ENCODE data around the gene OR51B2.

The OR51B2 gene

DNA sequence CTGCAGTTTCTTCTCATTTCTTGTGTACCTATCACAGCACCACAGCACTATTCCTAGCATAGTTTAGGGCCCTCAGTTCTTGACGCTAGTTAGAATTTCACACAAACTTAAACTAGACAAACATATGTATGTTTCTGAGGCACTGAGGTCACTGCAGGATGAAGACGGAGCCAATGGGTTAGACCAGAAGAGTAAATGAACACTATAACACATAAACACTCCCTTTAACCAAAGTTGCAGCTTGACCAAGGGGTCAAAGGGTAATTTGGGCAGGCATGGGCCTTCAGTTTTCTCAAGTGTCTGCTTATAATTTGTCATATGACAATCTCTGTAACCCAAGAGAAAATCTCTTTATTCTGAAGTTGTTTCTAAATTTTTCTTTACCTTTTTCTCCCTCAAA lies 41.5 kb downstream of the OR51B2 start:
- DNase-seq (ENCODE audit: low spot score) = no peak

GRCh38 chr11:5281596-5281995 lies 42.5 kb downstream of the OR51B2 start:
- no peak for DNase-seq (ENCODE audit: low spot score)

GRCh38 chr11:5280582-5281102 lies 43.5 kb downstream of the OR51B2 start:
- peak; percentile 14 for DNase-seq (ENCODE audit: low spot score)

DNA sequence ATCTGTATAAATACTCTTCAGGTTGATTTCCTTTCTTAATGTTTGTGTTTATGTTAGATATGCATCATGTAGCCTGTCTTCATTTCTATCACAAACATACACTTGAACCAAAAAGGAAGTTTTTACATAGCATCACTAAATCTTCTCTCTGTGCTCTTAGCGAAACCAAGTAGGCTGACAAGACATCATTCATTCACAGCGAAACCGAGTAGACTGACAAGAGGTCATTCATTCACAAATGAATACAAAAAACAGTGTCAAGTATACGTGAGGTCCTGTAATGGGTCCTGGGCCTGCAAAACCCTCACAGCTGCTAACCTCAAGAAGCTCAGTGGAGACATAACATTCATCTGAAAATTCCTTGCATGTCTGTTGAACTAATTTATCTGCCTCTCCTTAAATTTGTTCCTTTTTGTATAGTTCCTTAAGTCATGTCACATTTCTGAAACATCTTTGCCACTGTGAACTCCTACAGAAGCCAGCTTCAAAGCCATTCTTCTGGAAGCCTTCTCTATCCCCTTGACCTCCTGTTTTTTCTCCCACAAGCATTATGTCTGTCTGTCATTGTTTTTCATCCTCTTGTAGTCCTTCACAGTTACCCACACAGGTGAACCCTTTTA lies 44.5 kb downstream of the OR51B2 start:
- no peak for DNase-seq (ENCODE audit: low spot score)

GRCh38 chr11:5277807-5278382 lies 46.2 kb downstream of the OR51B2 start:
- no peak for DNase-seq (ENCODE audit: low spot score)

DNA sequence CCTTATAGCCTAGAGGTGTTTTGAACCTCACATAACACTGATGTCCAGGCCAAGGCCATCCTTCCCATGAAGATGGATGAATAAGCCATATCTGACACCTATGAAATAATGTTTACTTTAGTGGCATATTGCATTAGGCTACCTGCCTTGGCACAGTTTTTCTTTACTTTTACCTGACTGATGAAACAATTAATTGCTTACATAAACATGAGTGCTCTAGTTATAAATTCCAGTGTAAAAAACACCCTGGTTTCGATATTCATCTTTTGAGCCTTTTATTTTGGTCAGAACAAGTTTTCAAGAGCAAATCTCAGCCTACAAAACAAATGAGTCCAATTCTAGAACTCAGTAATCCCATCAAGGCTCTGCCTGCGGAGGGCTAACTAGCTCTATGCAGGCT lies 47.4 kb downstream of the OR51B2 start:
- no peak for DNase-seq (ENCODE audit: low spot score)

- DNase-seq (ENCODE audit: low spot score) = no peak
Observed at GRCh38 chr11:5275369-5276110, 48.6 kb downstream of the OR51B2 start.

- DNase-seq (ENCODE audit: low spot score) = no peak
Observed at GRCh38 chr11:5274395-5274794, 49.7 kb downstream of the OR51B2 start.
